ENCODE results near the gene ADPRH.
A peak's percentile ranks its signal among the peaks of the same experiment; 100 is the strongest.
"Not testable (repeated sequence)": the region's sequence is repeated elsewhere in the genome, so short reads cannot be mapped to it uniquely, and the experiment has no call there.

The ADPRH gene

GRCh38 chr3:119559441-119559963 lies 19.8 kb upstream of the ADPRH start, which contains the start of gene CD80:
TSS of gene CD80 (minus strand) at chr3:119559614. CDS start at chr3:119557728, 1,886 bp downstream.
- no peak for DNase-seq (ENCODE audit: low read depth in 2 of 2)

GRCh38 chr3:119560160-119560559 lies 19.1 kb upstream of the ADPRH start:
- DNase-seq (ENCODE audit: low read depth in 2 of 2): no peak

- no peak for DNase-seq (ENCODE audit: low read depth in 2 of 2)
Observed at GRCh38 chr3:119562307-119562961, 16.9 kb upstream of the ADPRH start.

GRCh38 chr3:119563334-119563733 lies 16.0 kb upstream of the ADPRH start:
- not testable (repeated sequence) for DNase-seq (ENCODE audit: low read depth in 2 of 2)

- no peak for DNase-seq (ENCODE audit: low read depth in 2 of 2)
Observed at GRCh38 chr3:119569156-119569555, 10.1 kb upstream of the ADPRH start.

GRCh38 chr3:119570229-119570628 lies 9.1 kb upstream of the ADPRH start:
- no peak for DNase-seq (ENCODE audit: low read depth in 2 of 2)

- no peak for DNase-seq (ENCODE audit: low read depth in 2 of 2)
Observed at GRCh38 chr3:119571230-119571629, 8.1 kb upstream of the ADPRH start.

GRCh38 chr3:119571688-119572087 lies 7.6 kb upstream of the ADPRH start:
- no peak for DNase-seq (ENCODE audit: low read depth in 2 of 2)

- no peak for DNase-seq (ENCODE audit: low read depth in 2 of 2)
Observed at GRCh38 chr3:119575507-119575906, 3.8 kb upstream of the ADPRH start.

GRCh38 chr3:119580067-119580760 lies 922 bp downstream of the ADPRH start:
- no peak for DNase-seq (ENCODE audit: low read depth in 2 of 2)

GRCh38 chr3:119582178-119582577 lies 2.9 kb downstream of the ADPRH start:
- no peak for DNase-seq (ENCODE audit: low read depth in 2 of 2)

GRCh38 chr3:119585208-119585607 lies 5.9 kb downstream of the ADPRH start:
- no peak for DNase-seq (ENCODE audit: low read depth in 2 of 2)

GRCh38 chr3:119585856-119586570 lies 6.7 kb downstream of the ADPRH start:
- DNase-seq (ENCODE audit: low read depth in 2 of 2): peak; percentile 18 to 28

- DNase-seq (ENCODE audit: low read depth in 2 of 2): peak; percentile 20
Observed at GRCh38 chr3:119586733-119587172, 7.5 kb downstream of the ADPRH start.

- no peak for DNase-seq (ENCODE audit: low read depth in 2 of 2)
Observed at GRCh38 chr3:119588112-119588511, 8.8 kb downstream of the ADPRH start.

GRCh38 chr3:119589102-119589773 lies 9.9 kb downstream of the ADPRH start:
- no peak for DNase-seq (ENCODE audit: low read depth in 2 of 2)

GRCh38 chr3:119590706-119591105 lies 11.4 kb downstream of the ADPRH start:
- DNase-seq (ENCODE audit: low read depth in 2 of 2): no peak

GRCh38 chr3:119592861-119593260 lies 13.6 kb downstream of the ADPRH start:
- no peak for DNase-seq (ENCODE audit: low read depth in 2 of 2)

GRCh38 chr3:119594066-119594465 lies 14.8 kb downstream of the ADPRH start:
- DNase-seq (ENCODE audit: low read depth in 2 of 2): no peak

- not testable (repeated sequence) for DNase-seq (ENCODE audit: low read depth in 2 of 2)
Observed at GRCh38 chr3:119594929-119595328, 15.6 kb downstream of the ADPRH start.

GRCh38 chr3:119595639-119596334 lies 16.5 kb downstream of the ADPRH start:
- no peak for DNase-seq (ENCODE audit: low read depth in 2 of 2)
